ELR (cell line): ENCODE measurements around the gene SPDYE1.
"Not testable (repeated sequence)": the region's sequence is repeated elsewhere in the genome, so short reads cannot be mapped to it uniquely, and the experiment has no call there.

Source experiments
- DNase-seq: peaks from one replicate; pipeline ENCODE4 v3.0.0-alpha.2; 2015; ENCODE audit warnings: low read depth

SPDYE1 gene, protein sequence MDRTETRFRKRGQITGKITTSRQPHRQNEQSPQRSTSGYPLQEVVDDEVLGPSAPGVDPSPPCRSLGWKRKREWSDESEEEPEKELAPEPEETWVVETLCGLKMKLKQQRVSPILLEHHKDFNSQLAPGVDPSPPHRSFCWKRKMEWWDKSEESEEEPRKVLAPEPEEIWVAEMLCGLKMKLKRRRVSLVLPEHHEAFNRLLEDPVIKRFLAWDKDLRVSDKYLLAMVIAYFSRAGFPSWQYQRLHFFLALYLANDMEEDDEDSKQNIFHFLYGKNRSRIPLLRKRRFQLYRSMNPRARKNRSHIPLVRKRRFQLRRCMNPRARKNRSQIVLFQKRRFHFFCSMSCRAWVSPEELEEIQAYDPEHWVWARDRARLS

GRCh38 chr7:43997532-43997931, at the start of gene SPDYE1:
Gene SPDYE1 (plus strand): TSS chr7:43997897. CDS start chr7:43999950, 2,053 bp downstream.
- not testable (repeated sequence) for DNase-seq

- no peak for DNase-seq
Measured at GRCh38 chr7:43952028-43952427, 45.7 kb upstream of the SPDYE1 start.

GRCh38 chr7:43953071-43953470, 44.6 kb upstream of the SPDYE1 start:
- DNase-seq: no peak

GRCh38 chr7:43954524-43955228, 43.0 kb upstream of the SPDYE1 start:
- peak; percentile 79 for DNase-seq

DNA sequence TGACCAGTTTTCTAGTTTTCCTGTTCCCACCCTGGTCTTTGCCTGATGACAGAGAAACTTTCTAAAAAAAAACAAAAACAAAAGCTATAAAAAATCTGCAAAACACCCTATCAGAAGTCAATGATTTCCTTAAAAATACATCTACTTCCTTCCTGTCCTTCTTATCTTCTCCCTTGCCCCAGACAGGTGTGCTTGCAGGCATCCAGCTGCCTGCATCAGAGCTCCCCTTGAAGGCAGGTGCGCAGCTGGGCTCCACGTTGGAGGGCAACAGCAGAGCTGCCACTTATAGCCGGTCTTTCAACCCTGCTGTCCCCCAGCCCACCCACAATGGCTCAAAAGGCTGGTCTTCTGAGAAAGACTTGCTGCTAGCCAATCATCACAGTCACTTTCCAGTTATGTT, 41.7 kb upstream of the SPDYE1 start:
- DNase-seq: no peak

DNA sequence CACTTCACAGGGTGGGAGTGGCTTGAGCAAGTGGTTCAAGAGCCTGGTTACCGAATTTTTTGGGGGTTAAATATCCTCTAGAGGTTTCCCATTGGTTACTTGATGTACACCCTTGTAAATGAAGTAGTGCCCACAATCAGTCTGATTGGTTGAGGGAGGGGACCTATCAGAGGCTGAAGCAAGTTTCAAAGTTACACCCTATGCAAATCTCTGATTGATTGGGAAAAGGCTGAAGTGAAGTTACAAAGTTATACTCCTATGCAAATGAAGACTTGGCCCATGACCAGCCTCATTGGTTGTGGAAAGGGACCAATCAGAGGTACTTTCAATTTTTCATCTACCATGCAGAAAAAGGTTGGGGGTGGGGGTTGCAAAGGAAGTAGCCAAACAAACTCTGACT, 36.8 kb upstream of the SPDYE1 start:
- DNase-seq: no peak

DNA sequence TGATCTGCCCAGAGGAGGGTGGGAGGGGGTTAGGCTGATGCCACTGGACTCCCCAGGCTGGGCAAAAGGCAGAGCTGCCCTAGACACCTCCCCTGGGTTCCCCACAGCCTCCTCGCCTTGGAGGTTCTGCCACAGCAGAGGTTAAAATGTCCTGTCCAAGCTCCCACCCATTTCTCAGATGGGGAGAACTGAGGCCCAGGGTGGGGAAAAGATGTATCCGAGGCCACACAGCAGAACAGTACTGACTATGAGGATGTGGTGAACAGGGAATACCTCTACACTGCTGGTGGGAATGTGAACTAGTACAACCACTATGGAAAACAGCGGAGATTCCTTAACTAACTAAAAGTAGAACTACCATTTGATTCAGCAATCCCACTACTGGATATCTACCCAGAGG, 31.3 kb upstream of the SPDYE1 start:
- DNase-seq: not testable (repeated sequence)

DNA sequence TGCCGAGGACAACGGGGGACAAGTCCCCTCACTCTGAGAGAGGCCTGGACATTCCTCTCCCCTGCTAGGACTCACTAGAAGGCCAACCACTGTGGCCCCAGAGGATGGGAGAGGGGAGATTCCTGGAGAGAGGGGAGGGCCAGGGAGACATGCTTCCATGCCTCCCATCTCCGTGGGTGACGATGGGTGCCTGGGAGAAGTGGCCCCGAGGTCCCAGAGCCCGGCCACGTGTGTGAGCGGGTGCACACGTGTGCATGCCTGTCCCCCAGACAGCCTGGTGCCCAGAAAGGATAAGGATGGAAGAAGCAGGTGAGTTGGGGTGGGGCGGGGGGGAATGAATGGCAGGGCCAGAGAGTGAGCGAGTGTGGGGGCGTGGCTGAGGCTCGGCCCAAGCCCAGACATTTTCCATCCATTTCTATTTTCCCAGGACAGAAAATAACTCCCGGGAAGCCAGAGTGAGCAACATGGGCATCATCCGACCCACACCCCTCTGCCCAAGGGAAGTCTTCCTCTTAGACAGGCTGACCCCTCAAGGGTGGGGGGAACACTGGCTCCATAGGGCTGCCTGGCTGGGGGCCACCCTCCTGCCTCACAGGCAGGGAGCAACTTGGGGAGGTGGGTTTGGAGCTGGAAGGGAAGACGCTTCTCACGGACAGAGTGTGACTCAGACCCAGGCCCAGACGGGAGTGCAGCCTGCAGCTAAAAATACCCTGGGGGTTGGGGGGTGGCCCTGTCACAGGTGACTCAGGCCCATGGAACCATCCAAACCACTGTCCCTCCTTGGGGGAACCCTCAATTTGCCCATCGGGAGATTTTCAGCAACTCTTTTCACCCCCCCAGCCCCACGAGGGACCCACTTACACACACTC, 29.3 kb upstream of the SPDYE1 start:
- peak; percentile 42 for DNase-seq

DNA sequence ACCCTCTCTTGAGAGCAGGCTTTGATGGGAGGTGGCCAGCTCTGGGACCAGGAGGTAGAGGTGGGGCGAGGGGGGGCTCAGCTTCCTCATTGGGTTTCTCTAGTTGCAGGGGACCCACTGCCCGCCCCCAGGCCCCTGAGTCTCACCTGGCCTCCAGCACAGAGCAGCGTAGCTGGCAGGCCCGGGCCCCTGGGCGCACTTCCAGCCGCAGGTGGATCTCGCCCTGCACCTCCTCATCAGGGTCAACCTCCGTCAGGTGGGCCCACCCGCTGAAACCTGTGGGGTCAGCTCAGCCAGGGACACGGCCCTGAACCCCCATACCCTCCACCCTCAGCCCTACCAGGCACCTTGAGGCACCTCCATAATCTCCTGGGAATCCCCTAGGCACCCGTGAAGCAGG, 28.1 kb upstream of the SPDYE1 start:
- not testable (repeated sequence) for DNase-seq

- DNase-seq: not testable (repeated sequence)
Measured at GRCh38 chr7:43970698-43971097, 27.0 kb upstream of the SPDYE1 start.

- not testable (repeated sequence) for DNase-seq
Measured at GRCh38 chr7:43974033-43974573, 23.6 kb upstream of the SPDYE1 start.

DNA sequence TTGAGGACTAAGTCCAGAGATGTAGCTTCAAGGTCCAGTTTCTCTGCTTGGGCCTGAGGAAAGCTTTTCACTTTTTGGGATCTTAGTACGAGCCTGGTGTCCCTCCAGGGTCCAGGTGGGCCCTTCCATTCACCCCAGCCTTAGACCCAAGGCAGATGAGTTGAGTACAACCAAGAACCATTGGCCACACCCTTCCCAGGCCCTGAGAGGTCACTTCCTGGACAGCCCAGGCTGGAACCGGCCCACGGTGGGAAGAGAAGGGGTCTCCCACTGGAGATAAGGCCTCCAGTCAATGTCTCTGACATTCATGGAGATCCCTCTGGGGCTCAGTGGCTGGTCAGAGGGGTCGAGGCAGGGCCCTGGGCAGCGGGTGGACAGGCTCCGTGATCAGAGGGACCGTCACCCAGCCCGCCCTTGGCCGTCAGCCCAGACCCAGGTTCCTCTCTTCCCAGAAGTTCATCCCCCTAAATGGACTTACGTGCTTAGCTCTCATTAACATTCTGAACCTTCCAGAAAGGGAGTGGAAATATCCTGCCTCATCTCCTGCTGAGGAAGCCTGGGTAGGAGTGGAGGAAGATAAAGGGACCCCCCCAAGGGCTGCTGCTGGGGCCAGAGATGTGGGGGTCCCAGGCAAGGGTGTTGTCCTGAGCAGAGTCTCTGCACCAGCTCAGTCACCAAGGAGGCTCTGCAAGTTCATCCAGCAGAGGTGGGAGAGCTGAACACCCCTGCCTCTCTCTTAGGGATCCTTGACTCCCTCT, 22.8 kb upstream of the SPDYE1 start:
- DNase-seq: not testable (repeated sequence)

DNA sequence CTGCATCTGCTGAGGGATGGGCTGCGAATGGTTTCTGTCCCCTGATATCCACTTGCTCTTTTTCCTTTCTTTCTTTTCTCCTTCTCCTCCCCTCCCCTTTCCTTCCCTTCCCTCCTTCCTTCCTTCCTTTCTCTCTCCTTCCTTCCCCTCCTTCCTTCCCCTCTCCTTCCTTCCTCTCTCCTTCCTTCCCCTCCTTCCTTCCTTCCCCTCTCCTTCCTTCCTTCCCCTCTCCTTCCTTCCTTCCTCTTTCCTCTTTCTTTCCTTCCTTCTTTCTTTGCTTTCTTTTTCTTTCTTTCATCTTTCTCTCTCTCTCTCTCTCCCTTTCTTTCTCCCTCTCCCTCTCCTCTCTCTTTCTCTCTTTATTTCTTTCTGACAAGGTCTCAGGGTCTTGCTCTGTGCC, 20.2 kb upstream of the SPDYE1 start:
- no peak for DNase-seq

DNA sequence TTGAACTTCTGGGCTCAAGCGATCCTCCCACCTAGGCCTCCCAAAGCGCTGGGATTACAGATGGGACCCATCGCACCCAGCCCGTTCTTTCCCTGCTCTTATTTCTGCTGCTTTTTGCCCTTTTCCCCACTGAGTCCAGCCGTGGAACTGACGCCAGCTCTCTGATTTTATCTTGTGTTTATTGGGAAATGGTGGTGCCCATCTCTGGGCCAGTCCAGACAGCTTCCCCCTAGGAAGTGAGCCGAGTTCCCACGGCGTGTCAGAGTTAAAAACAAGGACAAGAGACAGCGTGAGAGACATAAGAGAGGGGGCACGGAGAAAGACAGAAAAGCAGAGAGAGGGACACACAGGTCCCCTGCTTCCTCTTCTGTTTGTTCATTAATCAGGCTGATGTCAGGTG, 19.6 kb upstream of the SPDYE1 start:
- DNase-seq: not testable (repeated sequence)

- DNase-seq: not testable (repeated sequence)
Measured at GRCh38 chr7:43982848-43983247, 14.8 kb upstream of the SPDYE1 start.

DNA sequence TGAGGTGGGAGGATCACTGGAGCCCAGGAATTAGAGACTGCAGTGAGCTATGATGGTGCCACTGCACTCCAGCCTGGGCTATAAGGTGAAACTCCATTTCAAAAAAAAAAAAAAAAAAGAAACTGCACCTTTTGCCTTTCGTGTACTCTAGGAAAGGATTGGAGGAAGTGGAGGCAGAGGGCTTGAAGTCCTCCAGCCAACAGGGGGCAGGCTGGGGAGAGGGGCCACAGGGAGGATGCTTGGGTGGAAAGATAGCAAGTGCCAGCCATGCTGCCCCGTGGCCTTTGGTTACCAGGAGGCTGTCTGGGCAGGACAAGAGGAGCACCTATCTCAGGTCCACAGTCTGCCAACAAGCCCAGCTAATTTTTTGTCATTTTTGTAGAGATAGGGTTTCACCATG, 14.0 kb upstream of the SPDYE1 start:
- not testable (repeated sequence) for DNase-seq

GRCh38 chr7:43985904-43986864, 11.5 kb upstream of the SPDYE1 start:
- DNase-seq: peak; percentile 73

GRCh38 chr7:43987476-43987875, 10.2 kb upstream of the SPDYE1 start:
- DNase-seq: not testable (repeated sequence)

DNA sequence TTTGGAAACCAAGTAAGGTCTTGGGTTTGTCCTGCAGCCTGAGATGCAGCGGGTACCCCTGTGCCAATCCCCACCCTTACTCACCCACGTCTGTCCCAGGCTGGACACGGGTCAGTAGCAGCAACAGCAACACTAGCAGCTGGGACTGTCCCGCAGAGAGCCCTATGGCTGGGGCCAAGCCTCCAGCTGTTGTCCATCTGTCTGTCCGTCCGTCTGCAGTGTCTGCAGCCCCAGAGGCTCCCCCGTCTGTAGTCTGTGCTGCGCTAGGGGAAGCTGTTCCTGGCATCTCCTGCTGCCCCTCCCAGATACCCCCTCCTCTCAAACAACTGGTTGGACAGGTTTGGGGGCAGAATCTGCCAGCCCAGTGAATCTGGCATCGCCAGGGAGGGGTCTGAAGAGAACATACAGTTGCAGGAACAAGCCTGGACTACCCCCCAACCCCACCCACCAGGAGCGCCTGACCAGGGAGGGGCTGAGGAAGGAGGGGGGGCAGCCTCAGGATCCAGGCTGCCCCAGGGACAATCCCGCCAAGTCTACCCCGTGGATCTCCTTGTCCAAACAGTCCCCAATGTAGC, 7.6 kb upstream of the SPDYE1 start:
- DNase-seq: not testable (repeated sequence)

DNA sequence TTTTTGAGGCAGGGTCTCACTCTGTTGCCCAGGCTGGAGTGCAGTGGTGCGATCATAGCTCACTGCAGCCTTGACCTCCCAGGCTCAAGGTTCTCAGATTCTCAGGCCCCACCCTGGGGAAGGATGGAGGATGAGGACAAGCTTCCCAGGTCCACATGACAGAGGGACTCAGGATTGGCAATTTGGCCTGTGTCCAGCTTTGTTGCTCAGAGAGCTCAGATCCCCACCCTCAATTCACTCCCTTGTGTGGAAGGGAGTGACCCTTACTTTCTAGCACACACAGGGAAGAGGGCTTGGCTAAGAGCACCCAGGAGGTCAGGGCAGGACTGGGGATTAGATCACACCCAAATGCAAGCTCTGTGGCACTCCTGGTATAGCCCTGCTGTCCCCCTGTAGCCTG, 6.9 kb upstream of the SPDYE1 start:
- DNase-seq: not testable (repeated sequence)
